ENCODE results near the gene OR4K15. TPM values are rescaled to one million over a fixed set of nuclear protein-coding genes. Genes with fewer than 3 reads are reported as not detected.

The OR4K15 gene
- total and polyA plus RNA-seq, 2 experiments from 2014 or later: not detected

DNA sequence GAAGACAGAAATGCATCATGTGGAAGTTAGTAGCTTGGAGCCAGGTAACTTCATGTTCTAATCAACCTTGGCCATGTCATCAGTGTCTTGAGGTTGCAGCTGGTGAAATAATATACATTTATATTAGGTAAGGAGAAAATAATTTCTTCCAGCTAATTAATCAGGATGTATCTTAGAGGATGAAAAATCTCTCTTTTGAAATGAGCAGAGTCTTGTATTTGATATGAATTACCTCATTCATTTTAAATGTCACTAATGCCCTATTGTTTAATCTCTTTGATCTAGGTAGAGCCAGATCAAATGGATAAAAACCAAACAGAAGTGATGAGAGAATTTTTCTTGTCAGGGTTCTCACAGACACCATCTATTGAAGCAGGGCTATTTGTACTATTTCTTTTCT lies 26.5 kb downstream of the OR4K15 start, which contains the start of gene OR4Q2:
OR4Q2 (plus strand) TSS at position 301 of the 400 bp plus-strand sequence.
- peaks cover 11% of the 10 kb centered on the region for H3K36me3 Mint-ChIP-seq (ENCODE audit: low read depth)
- peaks cover 5% of the 10 kb centered on the region for H3K27me3 Mint-ChIP-seq (ENCODE audit: insufficient read depth, low read depth, poor library complexity)
- no peak for ATAC-seq
- Histone ChIP-seq H3K4me1 (ENCODE audit: insufficient read depth) (no peaks in the 10 kb centered on the region), H3K27me3 (ENCODE audit: insufficient read depth) (no peaks in the 10 kb centered on the region), H3K9me2 (ENCODE audit: insufficient read depth) (no peaks in the 10 kb centered on the region), H3K79me2 (replicated peaks; ENCODE audit: insufficient read depth) (no peaks in the 10 kb centered on the region), H3F3A (replicated peaks; ENCODE audit: low read depth) (no peaks in the 10 kb centered on the region), H2AFZ (no peak within 1 kb of the TSS), H3K27ac (ENCODE audit: low read depth) (no peak within 1 kb of the TSS), H4K20me1 (replicated peaks; ENCODE audit: insufficient read depth) (no peaks in the 10 kb centered on the region), H3K4me3 (no peak within 1 kb of the TSS), H3K4me2 (no peak within 1 kb of the TSS), H3K36me3 (ENCODE audit: insufficient read depth) (peaks cover 4% of the 10 kb centered on the region; the same call in 1 of the 2 replicates)
- no peak for DNase-seq (ENCODE audit: low spot score)
- no peak within 1 kb of the TSS for H3K4me3 Mint-ChIP-seq
- no peaks in the 10 kb centered on the region for H3K4me1 Mint-ChIP-seq
- no peak within 1 kb of the TSS for H3K27ac Mint-ChIP-seq
- TF ChIP-seq CREB1 (CRISPR knock-in tag; IDR thresholded peaks at IDR 0.05; ENCODE audit: low read depth) (no peak), ZNF331 (CRISPR knock-in tag; IDR thresholded peaks at IDR 0.05; ENCODE audit: low read depth) (no peak), STAT1 (IDR thresholded peaks at IDR 0.05; ENCODE audit: unreplicated experiment) (no peak), NANOG (IDR thresholded peaks at IDR 0.05; ENCODE audit: borderline replicate concordance) (no peak), ZNF114 (CRISPR knock-in tag; IDR thresholded peaks at IDR 0.05) (no peak), POLR2AphosphoS5 (IDR thresholded peaks at IDR 0.05; ENCODE audit: low read depth) (no peak), JUNB (IDR thresholded peaks at IDR 0.05; ENCODE audit: unreplicated experiment) (no peak)
- TF ChIP-seq, protein P1, sequence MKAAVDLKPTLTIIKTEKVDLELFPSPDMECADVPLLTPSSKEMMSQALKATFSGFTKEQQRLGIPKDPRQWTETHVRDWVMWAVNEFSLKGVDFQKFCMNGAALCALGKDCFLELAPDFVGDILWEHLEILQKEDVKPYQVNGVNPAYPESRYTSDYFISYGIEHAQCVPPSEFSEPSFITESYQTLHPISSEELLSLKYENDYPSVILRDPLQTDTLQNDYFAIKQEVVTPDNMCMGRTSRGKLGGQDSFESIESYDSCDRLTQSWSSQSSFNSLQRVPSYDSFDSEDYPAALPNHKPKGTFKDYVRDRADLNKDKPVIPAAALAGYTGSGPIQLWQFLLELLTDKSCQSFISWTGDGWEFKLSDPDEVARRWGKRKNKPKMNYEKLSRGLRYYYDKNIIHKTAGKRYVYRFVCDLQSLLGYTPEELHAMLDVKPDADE (IDR thresholded peaks at IDR 0.05): no peak
- TF ChIP-seq, protein P2, sequence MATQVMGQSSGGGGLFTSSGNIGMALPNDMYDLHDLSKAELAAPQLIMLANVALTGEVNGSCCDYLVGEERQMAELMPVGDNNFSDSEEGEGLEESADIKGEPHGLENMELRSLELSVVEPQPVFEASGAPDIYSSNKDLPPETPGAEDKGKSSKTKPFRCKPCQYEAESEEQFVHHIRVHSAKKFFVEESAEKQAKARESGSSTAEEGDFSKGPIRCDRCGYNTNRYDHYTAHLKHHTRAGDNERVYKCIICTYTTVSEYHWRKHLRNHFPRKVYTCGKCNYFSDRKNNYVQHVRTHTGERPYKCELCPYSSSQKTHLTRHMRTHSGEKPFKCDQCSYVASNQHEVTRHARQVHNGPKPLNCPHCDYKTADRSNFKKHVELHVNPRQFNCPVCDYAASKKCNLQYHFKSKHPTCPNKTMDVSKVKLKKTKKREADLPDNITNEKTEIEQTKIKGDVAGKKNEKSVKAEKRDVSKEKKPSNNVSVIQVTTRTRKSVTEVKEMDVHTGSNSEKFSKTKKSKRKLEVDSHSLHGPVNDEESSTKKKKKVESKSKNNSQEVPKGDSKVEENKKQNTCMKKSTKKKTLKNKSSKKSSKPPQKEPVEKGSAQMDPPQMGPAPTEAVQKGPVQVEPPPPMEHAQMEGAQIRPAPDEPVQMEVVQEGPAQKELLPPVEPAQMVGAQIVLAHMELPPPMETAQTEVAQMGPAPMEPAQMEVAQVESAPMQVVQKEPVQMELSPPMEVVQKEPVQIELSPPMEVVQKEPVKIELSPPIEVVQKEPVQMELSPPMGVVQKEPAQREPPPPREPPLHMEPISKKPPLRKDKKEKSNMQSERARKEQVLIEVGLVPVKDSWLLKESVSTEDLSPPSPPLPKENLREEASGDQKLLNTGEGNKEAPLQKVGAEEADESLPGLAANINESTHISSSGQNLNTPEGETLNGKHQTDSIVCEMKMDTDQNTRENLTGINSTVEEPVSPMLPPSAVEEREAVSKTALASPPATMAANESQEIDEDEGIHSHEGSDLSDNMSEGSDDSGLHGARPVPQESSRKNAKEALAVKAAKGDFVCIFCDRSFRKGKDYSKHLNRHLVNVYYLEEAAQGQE (IDR thresholded peaks at IDR 0.05; ENCODE audit: unreplicated experiment): no peak
- peaks cover 72% of the 10 kb centered on the region for H3K9me3 Mint-ChIP-seq

DNA sequence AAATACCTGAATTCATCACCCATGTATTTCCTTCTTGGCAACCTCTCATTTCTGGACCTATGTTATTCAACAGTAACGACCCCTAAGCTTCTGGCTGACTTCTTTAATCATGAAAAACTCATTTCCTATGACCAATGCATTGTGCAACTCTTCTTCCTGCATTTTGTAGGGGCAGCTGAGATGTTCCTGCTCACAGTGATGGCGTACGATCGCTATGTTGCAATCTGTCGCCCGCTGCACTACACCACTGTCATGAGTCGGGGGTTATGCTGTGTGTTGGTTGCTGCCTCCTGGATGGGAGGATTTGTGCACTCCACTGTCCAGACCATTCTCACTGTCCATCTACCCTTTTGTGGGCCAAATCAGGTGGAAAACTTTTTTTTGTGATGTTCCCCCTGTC lies 26.9 kb downstream of the OR4K15 start:
- no peaks in the 10 kb centered on the region for H4K20me1 ChIP-seq (replicated peaks; ENCODE audit: insufficient read depth)
- Mint-ChIP-seq H3K4me1 (no peaks in the 10 kb centered on the region), H3K36me3 (ENCODE audit: low read depth) (peaks cover 16% of the 10 kb centered on the region), H3K9me3 (peaks cover 72% of the 10 kb centered on the region), H3K27me3 (ENCODE audit: insufficient read depth, low read depth, poor library complexity) (peaks cover 5% of the 10 kb centered on the region), H3K27ac (no peak overlapping the region), H3K4me3 (no peak overlapping the region)
- H3K4me3 ChIP-seq: no peak overlapping the region
- no peak overlapping the region for H2AFZ ChIP-seq
- H3K27me3 ChIP-seq (ENCODE audit: insufficient read depth): no peaks in the 10 kb centered on the region
- peaks cover 4% of the 10 kb centered on the region; the same call in 1 of the 2 replicates for H3K36me3 ChIP-seq (ENCODE audit: insufficient read depth)
- H3K27ac ChIP-seq (ENCODE audit: low read depth): no peak overlapping the region
- no peaks in the 10 kb centered on the region for H3F3A ChIP-seq (replicated peaks; ENCODE audit: low read depth)
- DNase-seq (ENCODE audit: low spot score) (no peak), ATAC-seq (no peak)
- H3K79me2 ChIP-seq (replicated peaks; ENCODE audit: insufficient read depth): no peaks in the 10 kb centered on the region
- no peaks in the 10 kb centered on the region for H3K9me2 ChIP-seq (ENCODE audit: insufficient read depth)
- H3K4me1 ChIP-seq (ENCODE audit: insufficient read depth): no peaks in the 10 kb centered on the region
- H3K4me2 ChIP-seq: no peak overlapping the region
- TF ChIP-seq STAT1 (IDR thresholded peaks at IDR 0.05; ENCODE audit: unreplicated experiment) (no peak), ZNF114 (CRISPR knock-in tag; IDR thresholded peaks at IDR 0.05) (no peak)
- TF ChIP-seq, protein P3, sequence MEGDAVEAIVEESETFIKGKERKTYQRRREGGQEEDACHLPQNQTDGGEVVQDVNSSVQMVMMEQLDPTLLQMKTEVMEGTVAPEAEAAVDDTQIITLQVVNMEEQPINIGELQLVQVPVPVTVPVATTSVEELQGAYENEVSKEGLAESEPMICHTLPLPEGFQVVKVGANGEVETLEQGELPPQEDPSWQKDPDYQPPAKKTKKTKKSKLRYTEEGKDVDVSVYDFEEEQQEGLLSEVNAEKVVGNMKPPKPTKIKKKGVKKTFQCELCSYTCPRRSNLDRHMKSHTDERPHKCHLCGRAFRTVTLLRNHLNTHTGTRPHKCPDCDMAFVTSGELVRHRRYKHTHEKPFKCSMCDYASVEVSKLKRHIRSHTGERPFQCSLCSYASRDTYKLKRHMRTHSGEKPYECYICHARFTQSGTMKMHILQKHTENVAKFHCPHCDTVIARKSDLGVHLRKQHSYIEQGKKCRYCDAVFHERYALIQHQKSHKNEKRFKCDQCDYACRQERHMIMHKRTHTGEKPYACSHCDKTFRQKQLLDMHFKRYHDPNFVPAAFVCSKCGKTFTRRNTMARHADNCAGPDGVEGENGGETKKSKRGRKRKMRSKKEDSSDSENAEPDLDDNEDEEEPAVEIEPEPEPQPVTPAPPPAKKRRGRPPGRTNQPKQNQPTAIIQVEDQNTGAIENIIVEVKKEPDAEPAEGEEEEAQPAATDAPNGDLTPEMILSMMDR (conservative IDR thresholded peaks at IDR 0.05; ENCODE audit: low read depth in 2 of 2): no peak
